Bone marrow (tissue), 2 donors: ENCODE data around the gene ZNF317.
"Not testable (repeated sequence)": the region's sequence is repeated elsewhere in the genome, so short reads cannot be mapped to it uniquely, and the experiment has no call there.

Source experiments
- DNase-seq, 2 donors: peaks; one replicate each; lab custom pipeline; 2025; lab: John Stamatoyannopoulos, UW

The ZNF317 gene

DNA sequence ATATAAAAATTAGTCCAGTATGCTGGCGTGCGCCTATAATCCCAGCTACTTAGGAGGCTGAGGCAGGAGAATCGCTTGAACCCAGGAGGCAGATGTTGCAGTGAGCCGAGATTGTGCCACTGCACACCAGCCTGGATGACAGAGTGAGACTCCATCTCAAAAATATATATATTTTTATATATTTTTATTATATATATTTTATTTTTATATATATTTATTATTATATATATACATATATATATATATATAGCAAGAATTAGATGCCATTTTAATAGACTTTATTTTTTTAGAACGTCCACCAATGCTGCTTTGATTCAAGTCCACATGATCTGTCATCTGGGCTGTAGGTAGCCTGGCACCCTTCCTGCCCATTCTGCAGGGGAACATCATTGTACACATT, 35.1 kb downstream of the ZNF317 start:
- no peak for DNase-seq

DNA sequence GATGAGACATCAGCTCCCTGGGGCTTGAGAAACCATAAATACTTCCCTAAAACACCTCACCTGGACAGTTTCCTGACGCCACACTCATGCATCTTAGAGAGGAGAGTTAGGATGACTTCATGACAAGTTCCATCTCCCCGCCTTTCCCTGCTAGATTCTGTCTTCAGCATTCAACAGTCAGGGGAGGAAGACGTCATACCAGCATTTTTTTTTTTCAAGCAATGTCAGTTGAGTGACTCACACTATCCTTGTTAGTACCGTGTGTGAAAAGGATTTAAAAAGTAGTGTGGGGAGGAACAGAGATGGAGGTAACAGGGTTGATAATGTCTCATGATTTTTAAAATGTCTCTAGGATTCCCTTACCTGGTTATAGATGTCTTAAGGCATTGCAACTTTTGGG, 38.7 kb downstream of the ZNF317 start, which contains the start of gene OR7D2:
OR7D2 (plus strand) TSS at position 79 of the 400 bp plus-strand sequence. CDS start 6,803 bp downstream, outside the sequence.
- DNase-seq = no peak

DNA sequence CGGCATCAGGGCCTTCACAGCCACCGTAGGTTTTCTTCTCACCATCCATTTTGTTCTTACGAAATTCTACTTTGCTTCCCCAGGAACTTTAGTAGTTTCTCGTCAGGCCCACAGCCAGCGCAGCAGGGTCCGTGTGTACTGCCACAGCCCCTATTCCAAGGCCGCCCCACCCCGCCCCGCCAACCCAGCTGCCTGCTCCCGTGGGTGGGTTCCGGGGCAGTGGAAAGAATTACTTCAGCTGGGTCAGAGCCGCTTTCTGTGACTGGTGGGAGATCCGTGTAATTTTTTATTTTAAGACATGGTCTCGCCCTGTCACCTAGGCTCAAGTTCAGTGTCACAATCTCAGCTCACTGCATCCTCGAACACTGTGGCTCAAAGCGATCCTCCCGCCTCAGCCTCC, 42.8 kb downstream of the ZNF317 start:
- DNase-seq = no peak

DNA sequence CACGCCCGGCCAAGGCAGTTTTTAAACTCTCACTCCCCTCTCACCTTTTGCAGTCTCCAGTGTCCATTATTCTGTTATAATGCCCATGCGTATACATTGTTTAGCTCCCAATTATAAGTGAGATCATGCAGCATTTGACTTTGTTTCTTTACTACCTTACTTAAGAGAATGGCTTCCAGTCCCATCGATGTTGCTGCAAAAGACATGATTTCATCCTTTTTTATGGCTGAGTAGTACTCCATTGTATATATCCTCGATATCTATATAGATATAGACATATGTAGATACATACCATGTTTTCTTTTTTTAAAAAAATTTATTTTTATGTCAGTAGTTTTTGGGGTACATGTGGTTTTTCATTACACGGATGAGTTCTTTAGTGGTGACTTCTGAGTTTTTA, 47.0 kb downstream of the ZNF317 start:
- DNase-seq = no peak

DNA sequence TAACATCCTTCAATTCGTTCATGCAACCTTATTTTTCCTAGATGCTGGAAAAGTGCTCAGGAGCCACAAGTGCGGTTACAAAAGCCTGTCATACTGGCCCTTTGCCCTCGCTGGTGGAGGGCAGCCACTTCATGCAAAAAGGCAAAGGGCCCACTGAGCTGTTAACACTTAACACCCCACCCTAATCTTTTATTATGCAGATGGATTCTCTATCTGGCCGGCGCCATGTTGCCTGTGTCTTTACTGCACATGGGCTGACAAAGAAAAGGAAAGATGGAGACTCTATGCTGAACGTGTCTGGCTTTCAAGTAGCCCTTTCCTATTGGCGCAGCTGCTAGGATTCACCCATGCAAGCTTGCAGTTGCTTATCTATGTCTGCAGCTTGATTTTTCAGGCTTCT, 49.3 kb downstream of the ZNF317 start:
- no peak for DNase-seq

DNA sequence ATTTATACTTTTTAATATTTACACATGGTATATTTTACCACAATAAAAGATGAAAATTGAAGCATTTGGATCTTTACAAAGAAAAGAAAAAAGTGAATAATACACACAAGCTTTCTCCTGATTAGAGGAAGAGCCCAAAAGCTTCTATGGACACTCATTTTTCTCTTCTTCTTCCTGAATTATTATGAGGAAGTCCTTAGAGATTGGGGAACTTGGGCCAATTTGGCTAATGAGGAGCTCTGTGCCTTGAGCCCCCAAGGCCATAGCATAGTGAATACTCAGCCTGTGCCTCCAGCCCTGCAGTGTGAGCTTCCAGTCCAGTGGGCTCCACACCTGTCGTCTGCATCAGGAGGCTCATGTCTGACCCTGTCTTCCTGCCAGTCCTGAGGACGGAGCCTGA, 57.8 kb downstream of the ZNF317 start:
- not testable (repeated sequence) for DNase-seq

DNA sequence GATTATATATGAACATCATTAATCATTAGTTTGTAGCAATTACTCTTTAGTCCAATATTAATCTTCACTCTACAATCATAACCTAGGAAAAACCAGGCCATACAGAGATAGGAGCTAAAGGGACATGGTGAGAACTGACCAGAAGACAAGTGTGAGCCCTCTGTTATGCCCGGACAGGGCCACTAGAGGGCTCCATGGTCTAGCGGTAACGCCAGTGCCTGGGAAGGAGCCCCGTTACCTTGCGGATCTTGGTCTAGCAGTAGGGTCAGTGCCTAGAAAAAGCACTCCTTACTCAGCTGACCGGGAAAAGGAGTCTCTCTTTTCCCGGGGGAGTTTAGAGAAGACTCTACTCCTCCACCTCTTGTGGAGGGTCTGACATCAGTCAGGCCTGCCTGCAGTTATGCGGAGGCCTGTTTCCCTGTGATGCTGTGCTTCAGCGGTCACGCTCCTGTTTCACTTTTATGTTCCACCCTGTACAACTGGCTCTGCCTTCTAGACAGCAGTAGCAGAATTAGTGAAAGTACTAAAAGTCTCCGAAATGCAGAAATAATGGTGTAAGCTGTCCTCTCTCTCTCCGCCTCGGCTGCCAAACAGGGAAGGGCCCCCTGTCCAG, 65.4 kb downstream of the ZNF317 start:
- DNase-seq = peak; percentile 4 to 17
